HL-60/S4 (cell line): ENCODE measurements around the gene BAIAP2L1.

ENCODE experiments used
- in situ Hi-C: fragments of 300-500 bp; cut with MboI; formaldehyde crosslinking; loops from 2 replicates; pipeline ENCODE4 v1.14.3; 2022; ENCODE audit warnings: low sequenced_read_pairs

The BAIAP2L1 gene

GRCh38 chr7:98281757-98282606, 118.9 kb downstream of the BAIAP2L1 start:
- in situ Hi-C loops = no loop called here

GRCh38 chr7:98280791-98281756, 119.8 kb downstream of the BAIAP2L1 start, which contains the start of gene BRI3:
BRI3 (plus strand) TSS chr7:98281686; CDS start chr7:98281796, 110 bp downstream.
- in situ Hi-C loops = no loop called here

- in situ Hi-C loops = no loop called here
These were observed 120.6 kb downstream of the BAIAP2L1 start for GRCh38 chr7:98280296-98280695.

- in situ Hi-C loops = no loop called here
These were observed 122.0 kb downstream of the BAIAP2L1 start for GRCh38 chr7:98278936-98279335.

GRCh38 chr7:98278408-98278807, 122.5 kb downstream of the BAIAP2L1 start:
- in situ Hi-C loops = no loop called here

GRCh38 chr7:98276241-98276761, 124.6 kb downstream of the BAIAP2L1 start:
- in situ Hi-C loops = no loop called here

GRCh38 chr7:98267303-98267702, 133.6 kb downstream of the BAIAP2L1 start:
- in situ Hi-C loops = no loop called here

- in situ Hi-C loops = no loop called here
These were observed 134.1 kb downstream of the BAIAP2L1 start for GRCh38 chr7:98266840-98267239.

- in situ Hi-C loops = no loop called here
These were observed 135.0 kb downstream of the BAIAP2L1 start for GRCh38 chr7:98265841-98266271.

GRCh38 chr7:98257701-98258100, 143.2 kb downstream of the BAIAP2L1 start:
- in situ Hi-C loops = no loop called here

- in situ Hi-C loops = no loop called here
These were observed 144.5 kb downstream of the BAIAP2L1 start for GRCh38 chr7:98256431-98256830.

GRCh38 chr7:98254951-98255610, 145.8 kb downstream of the BAIAP2L1 start:
- in situ Hi-C loops = no loop called here

GRCh38 chr7:98254516-98254915, 146.4 kb downstream of the BAIAP2L1 start:
- in situ Hi-C loops = no loop called here

GRCh38 chr7:98252425-98253054, 148.3 kb downstream of the BAIAP2L1 start:
- in situ Hi-C loops = no loop called here

- in situ Hi-C loops = no loop called here
These were observed 149.1 kb downstream of the BAIAP2L1 start, which contains the start of gene TECPR1 for GRCh38 chr7:98251601-98252424. TECPR1 (minus strand) TSS chr7:98252232; CDS start chr7:98246146, 6,086 bp downstream.

GRCh38 chr7:98251231-98251600, 149.7 kb downstream of the BAIAP2L1 start:
- in situ Hi-C loops = no loop called here

- in situ Hi-C loops = no loop called here
These were observed 150.1 kb downstream of the BAIAP2L1 start for GRCh38 chr7:98250789-98251188.

- in situ Hi-C loops = no loop called here
These were observed 151.8 kb downstream of the BAIAP2L1 start for GRCh38 chr7:98249106-98249505.

GRCh38 chr7:98248156-98248555, 152.7 kb downstream of the BAIAP2L1 start:
- in situ Hi-C loops = no loop called here
